ENCODE results near the gene JAKMIP2.

- TF ChIP-seq PKNOX1 (IDR thresholded peaks at IDR 0.05) = no peak
- TF ChIP-seq USF2 (IDR thresholded peaks at IDR 0.05; ENCODE audit: borderline replicate concordance, low read depth, low read length) = no peak
- no peak for TF ChIP-seq NR2F1 (conservative IDR thresholded peaks at IDR 0.05)
- TF ChIP-seq NFYB (IDR thresholded peaks at IDR 0.05; ENCODE audit: insufficient read depth, low read depth, low read length) = no peak
- no peak for TF ChIP-seq EZH2 (IDR thresholded peaks at IDR 0.05; ENCODE audit: borderline replicate concordance, control insufficient read depth, low read depth, low read length)
These were observed 30.5 kb downstream of the JAKMIP2 start for GRCh38 chr5:147752033-147752432.

All from GM12878 (cell line).